ENCODE results near the gene MORN1. TPM values are rescaled to one million over a fixed set of nuclear protein-coding genes. Genes with fewer than 3 reads are reported as not detected.

The MORN1 gene
- total and polyA plus RNA-seq, 2 donors (not counting 3 experiments of a cell fraction or from before 2014, with no cell fraction given) = 4.3 to 6.4 TPM

DNA sequence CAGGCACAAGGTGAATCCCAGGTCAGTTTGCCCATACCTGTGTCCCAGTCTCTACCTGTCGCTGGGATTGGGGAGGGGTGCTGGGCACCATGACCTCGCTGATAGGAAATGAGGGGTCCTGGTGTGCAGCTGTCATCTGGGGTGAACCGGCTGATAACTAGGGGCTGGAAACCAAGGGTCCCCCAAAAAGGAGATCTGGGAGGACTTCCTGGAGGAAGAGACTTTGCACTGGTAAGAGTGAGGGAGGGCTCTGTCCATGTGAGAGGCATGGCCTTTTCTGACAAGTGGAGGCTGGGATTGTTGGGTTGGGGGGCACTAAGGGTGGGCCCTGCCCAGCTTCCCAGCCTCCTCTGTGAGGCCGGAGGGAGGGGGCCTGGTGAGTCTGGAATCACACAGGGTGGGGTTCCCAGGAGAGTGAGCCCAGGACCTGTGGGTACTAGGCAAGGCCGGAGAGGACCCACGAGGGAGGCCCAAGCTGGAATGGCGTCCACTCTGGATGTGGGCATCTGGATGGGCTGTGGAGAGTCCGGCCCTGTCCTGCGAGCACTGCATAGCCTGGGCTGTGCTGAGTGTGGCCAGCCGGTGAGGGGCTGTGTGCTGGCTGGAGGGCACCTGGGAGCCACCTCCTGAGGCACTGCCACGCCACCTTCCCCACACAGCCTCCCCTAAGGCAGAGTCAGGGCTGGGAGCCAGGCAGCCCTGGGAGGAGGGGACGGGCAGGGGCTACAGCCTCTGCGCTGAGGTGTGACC is 25.9 kb upstream of the MORN1 start:
- no peak overlapping the region for H3K9ac ChIP-seq (replicated peaks; ENCODE audit: extremely low read depth, insufficient read depth, low read length)
- no peak overlapping the region for H3K27ac ChIP-seq (ENCODE audit: insufficient read depth, low read depth, low read length)
- dilution Hi-C loops (cut with MboI; ENCODE audit: extremely low pct_ligation_motif_present, low sequenced_read_pairs) = no loop called here
- CTCF ChIA-PET = interaction anchor here (1.0 to 1.7 kb wide), 2 partner anchors 131 to 1007 kb away, joined by 3 to 5 read pairs; no protein-coding TSS in a partner anchor
- no peaks in the 10 kb centered on the region for H4K20me1 ChIP-seq (replicated peaks; ENCODE audit: control insufficient read depth, extremely low read depth, insufficient read depth, low read length)
- no peaks in the 10 kb centered on the region for H3K36me3 ChIP-seq (ENCODE audit: control insufficient read depth in 2 of 2, extremely low read depth in 1 of 2, insufficient read depth in 2 of 2, low read length in 2 of 2)
- H3K4me2 ChIP-seq (ENCODE audit: insufficient read depth, low read length) = no peak overlapping the region
- no peak overlapping the region for H2AFZ ChIP-seq (ENCODE audit: low read depth, low read length)
- no peaks in the 10 kb centered on the region for H3K9me1 ChIP-seq (replicated peaks; ENCODE audit: control insufficient read depth, extremely low read depth, insufficient read depth, low read length)
- H3K9me3 ChIP-seq (replicated peaks; ENCODE audit: control insufficient read depth, insufficient read depth, low read length) = no peaks in the 10 kb centered on the region
- no peaks in the 10 kb centered on the region for H3K79me2 ChIP-seq (ENCODE audit: control insufficient read depth, insufficient read depth, low read length)
- TF ChIP-seq CTCF (IDR thresholded peaks at IDR 0.05; ENCODE audit: extremely low read depth in 1 of 2, insufficient read depth in 1 of 2, low read depth in 1 of 2, low read length in 2 of 2) = no peak
- TF ChIP-seq MYC (IDR thresholded peaks at IDR 0.05; ENCODE audit: low read depth, low read length) = no peak
- no peak for TF ChIP-seq EZH2 (IDR thresholded peaks at IDR 0.05; ENCODE audit: borderline replicate concordance, low read depth, low read length, severe bottlenecking)
- TF ChIP-seq, protein P1, sequence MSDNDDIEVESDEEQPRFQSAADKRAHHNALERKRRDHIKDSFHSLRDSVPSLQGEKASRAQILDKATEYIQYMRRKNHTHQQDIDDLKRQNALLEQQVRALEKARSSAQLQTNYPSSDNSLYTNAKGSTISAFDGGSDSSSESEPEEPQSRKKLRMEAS (IDR thresholded peaks at IDR 0.05; ENCODE audit: insufficient read depth, insufficient read length) = no peak
- no peak for TF ChIP-seq POLR2AphosphoS5 (IDR thresholded peaks at IDR 0.05; ENCODE audit: insufficient read depth, low read depth, low read length)
- no peak for TF ChIP-seq FOS (IDR thresholded peaks at IDR 0.05; ENCODE audit: borderline replicate concordance, insufficient read depth, low read length)
- TF ChIP-seq JUN (IDR thresholded peaks at IDR 0.05; ENCODE audit: borderline replicate concordance, insufficient read depth, insufficient read length, low read depth) = no peak
- no peak for TF ChIP-seq POLR2A (IDR thresholded peaks at IDR 0.05; ENCODE audit: low read depth, low read length)
- TF ChIP-seq GATA2 (IDR thresholded peaks at IDR 0.05; ENCODE audit: insufficient read depth, insufficient read length, low read depth, low read length) = no peak
- POLR2A ChIA-PET = no interaction called here
- DNase-seq (ENCODE audit: low read depth, low spot score) = no peak
- H3K4me3 ChIP-seq (replicated peaks in 1 of 3; ENCODE audit: insufficient read depth in 1 of 3, low read depth in 1 of 3, low read length in 3 of 3) = no peak overlapping the region
- no peaks in the 10 kb centered on the region for H3K27me3 ChIP-seq (ENCODE audit: control insufficient read depth in 2 of 2, insufficient read depth in 2 of 2, low read length in 2 of 2)
- no peak for FAIRE-seq
- peaks cover 7% of the 10 kb centered on the region for H3K4me1 ChIP-seq (ENCODE audit: control insufficient read depth, extremely low read depth, insufficient read depth, low read length)
- intact Hi-C loops (cut with micrococcal nuclease) = no loop called here
- BruUV-seq (replicated peaks) = no TSS peak
